Measurements from ENCODE around the gene KNCN.

DNA sequence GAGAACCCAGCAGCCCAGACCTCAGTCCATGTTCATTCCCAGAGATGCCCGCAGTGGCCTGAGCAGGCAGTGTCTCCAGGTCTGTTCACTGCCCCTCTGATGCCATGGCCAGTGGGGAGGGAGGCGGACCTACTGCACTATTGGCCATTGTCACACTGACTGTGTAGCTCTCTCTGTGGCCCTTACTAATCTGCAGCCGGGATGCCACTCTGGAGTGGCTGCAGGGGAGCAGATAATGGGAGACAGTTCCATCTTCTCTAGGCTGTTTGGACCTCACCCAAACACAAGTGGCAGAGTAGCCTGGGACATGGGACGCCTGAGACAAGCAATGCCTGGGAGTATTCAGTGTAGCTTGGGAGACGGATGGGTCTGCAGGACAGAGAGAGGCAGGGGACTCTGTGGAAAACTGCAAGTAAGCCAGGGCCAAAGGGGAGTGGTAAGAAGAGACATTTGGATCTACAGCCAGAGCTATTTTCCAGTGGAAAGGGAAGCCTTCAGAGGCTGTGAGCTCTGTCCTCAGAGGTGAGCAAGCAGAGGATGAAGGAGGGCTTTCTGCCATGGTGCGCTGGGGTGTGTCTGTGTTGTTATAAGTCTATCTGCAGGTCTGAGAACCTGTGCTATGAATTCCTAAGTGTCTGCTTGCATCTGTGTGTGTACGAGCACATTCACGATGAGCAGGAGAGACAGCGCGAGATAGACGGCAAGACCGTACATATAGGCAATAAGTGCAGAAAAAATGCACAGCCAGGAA is 35.1 kb downstream of the KNCN start:
- TF ChIP-seq CTCF (IDR thresholded peaks at IDR 0.05) = no peak
- TF ChIP-seq POLR2A (IDR thresholded peaks at IDR 0.05) = no peak
